PC-3 (cell line): ENCODE measurements around the gene TARS2. TPM values are rescaled to one million over a fixed set of nuclear protein-coding genes. Genes with fewer than 3 reads are reported as not detected.

Source experiments
- ATAC-seq: fragments of 200-7000 bp; cut with Tn5 transposase; 2 replicates; pipeline ENCODE4 v1.9.1; 2020; ENCODE audit warnings: mild to moderate bottlenecking, moderate library complexity
- BruUV-seq: library from RNA; stranded (reverse); fragments of 400-500 nt; replicated peaks from 2 replicates; lab custom pipeline; 2021; lab: Mats Ljungman, UMichigan
- CTCF ChIA-PET: fragments of 300-600 bp; sonication (Branson Sonifier 250); formaldehyde crosslinking; loops from one replicate; lab custom pipeline; 2022; ENCODE audit warnings: antibody characterized with exemption; lab: Charles Lee
- POLR2A ChIA-PET: fragments of 300-600 bp; sonication (Branson Sonifier 250); formaldehyde crosslinking; loops from one replicate; lab custom pipeline; 2022; ENCODE audit warnings: antibody characterized with exemption; ENCODE audit not compliant: unreplicated experiment; lab: Charles Lee
- DNase-seq: peaks from one replicate; pipeline ENCODE4 v3.0.0-alpha.2; 2015
- H2AFZ ChIP-seq: fragments of 300-600 bp; sonication (generic); 2 replicates; pipeline ENCODE4 v1.6.0; 2016; ENCODE audit warnings: antibody characterized with exemption, low read length
- H3F3A ChIP-seq: fragments of 300-600 bp; sonication (generic); one replicate; pipeline ENCODE4 v1.6.0; 2017; ENCODE audit warnings: antibody characterized with exemption, low read length, control low read depth, mild to moderate bottlenecking; ENCODE audit not compliant: unreplicated experiment
- H3K27ac ChIP-seq: fragments of 300-600 bp; sonication (generic); 2 replicates; pipeline ENCODE4 v1.5.1; 2016; ENCODE audit warnings: mild to moderate bottlenecking, low read length
- H3K27me3 ChIP-seq: fragments of 300-600 bp; sonication (generic); 2 replicates; pipeline ENCODE4 v1.6.1; 2016; ENCODE audit warnings: low read length, mixed read lengths
- H3K36me3 ChIP-seq: fragments of 300-600 bp; sonication (generic); 2 replicates; pipeline ENCODE4 v1.6.1; 2016; ENCODE audit warnings: low read depth, mixed run types, low read length, mixed read lengths
- H3K4me1 ChIP-seq: fragments of 300-600 bp; sonication (generic); 2 replicates; pipeline ENCODE4 v1.5.1; 2016; ENCODE audit warnings: low read length; ENCODE audit not compliant: insufficient read depth
- H3K4me2 ChIP-seq: fragments of 300-600 bp; sonication (generic); 2 replicates; pipeline ENCODE4 v1.6.0; 2016; ENCODE audit warnings: low read length
- H3K4me3 ChIP-seq: fragments of 300-600 bp; sonication (generic); 2 replicates; pipeline ENCODE4 v1.5.1; 2016; ENCODE audit warnings: mild to moderate bottlenecking, low read length, mixed read lengths
- H3K79me2 ChIP-seq: fragments of 300-600 bp; sonication (generic); 2 replicates; pipeline ENCODE4 v1.6.1; 2017; ENCODE audit warnings: low read length, mixed read lengths
- H3K9ac ChIP-seq: fragments of 300-600 bp; sonication (generic); 2 replicates; pipeline ENCODE4 v1.6.0; 2016; ENCODE audit warnings: mild to moderate bottlenecking, low read length
- H3K9me2 ChIP-seq: fragments of 300-600 bp; sonication (generic); replicated peaks from 2 replicates; pipeline ENCODE4 v1.6.1; 2016; ENCODE audit warnings: mixed run types, low read length, mixed read lengths
- H3K9me3 ChIP-seq: fragments of 300-600 bp; sonication (generic); 2 replicates; pipeline ENCODE4 v1.6.1; 2016; ENCODE audit warnings: low read length, mixed read lengths
- H4K20me1 ChIP-seq: fragments of 300-600 bp; sonication (generic); 2 replicates; pipeline ENCODE4 v1.6.1; 2016; ENCODE audit warnings: low read length, mixed read lengths
- EZH2 ChIP-seq: fragments of 300-600 bp; sonication (generic); IDR thresholded peaks from one replicate; pipeline ENCODE4 v1.6.1; 2017; ENCODE audit warnings: antibody characterized with exemption, mild to moderate bottlenecking, low read length; ENCODE audit not compliant: unreplicated experiment
- EZH2phosphoT487 ChIP-seq: fragments of 300-600 bp; sonication (generic); IDR thresholded peaks from 2 replicates; pipeline ENCODE4 v1.6.1; 2018; ENCODE audit warnings: mild to moderate bottlenecking, antibody characterized with exemption, low read length, borderline replicate concordance
- intact Hi-C: fragments of 100-400 bp; cut with micrococcal nuclease; formaldehyde crosslinking; loops from 2 replicates; pipeline ENCODE4 v1.9.0; 2023
- total RNA-seq: library from RNA; depleted of rRNA; stranded (reverse); fragments of >200 nt; gene quantifications from 2 replicates; pipeline ENCODE4 v1.2.3, GENCODE V29; 2014
- TF ChIP-seq, protein P1 (sequence below): fragments of 300-600 bp; sonication (generic); conservative IDR thresholded peaks from 2 replicates; pipeline ENCODE4 v1.5.1; 2017; ENCODE audit warnings: antibody characterized with exemption, low read depth, mild to moderate bottlenecking, low read length

TARS2 gene
- total RNA-seq, 1 experiment from 2014 or later, result 56.2 TPM

DNA sequence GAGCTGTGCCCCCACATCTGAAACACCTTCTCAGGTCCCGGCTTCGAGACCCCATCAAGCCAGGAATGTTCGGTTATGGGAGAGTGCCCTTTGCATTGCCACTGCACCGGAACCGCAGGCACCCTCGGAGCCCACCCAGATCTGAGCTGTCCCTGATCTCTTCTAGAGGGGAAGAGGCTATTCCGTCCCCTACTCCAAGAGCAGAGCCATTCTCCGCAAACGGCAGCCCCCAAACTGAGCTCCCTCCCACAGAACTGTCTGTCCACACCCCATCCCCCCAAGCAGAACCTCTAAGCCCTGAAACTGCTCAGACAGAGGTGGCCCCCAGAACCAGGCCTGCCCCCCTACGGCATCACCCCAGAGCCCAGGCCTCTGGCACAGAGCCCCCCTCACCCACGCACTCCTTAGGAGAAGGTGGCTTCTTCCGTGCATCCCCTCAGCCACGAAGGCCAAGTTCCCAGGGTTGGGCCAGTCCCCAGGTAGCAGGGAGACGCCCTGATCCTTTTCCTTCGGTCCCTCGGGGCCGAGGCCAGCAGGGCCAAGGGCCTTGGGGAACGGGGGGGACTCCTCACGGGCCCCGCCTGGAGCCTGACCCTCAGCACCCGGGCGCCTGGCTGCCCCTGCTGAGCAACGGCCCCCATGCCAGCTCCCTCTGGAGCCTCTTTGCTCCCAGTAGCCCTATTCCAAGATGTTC is 66.3 kb downstream of the TARS2 start:
- Histone ChIP-seq H3K27me3 (no peaks in the 10 kb centered on the region), H3K9me3 (no peaks in the 10 kb centered on the region), H3K9me2 (no peaks in the 10 kb centered on the region), H3F3A (no peaks in the 10 kb centered on the region), H3K36me3 (no peaks in the 10 kb centered on the region), H2AFZ (no peak overlapping the region), H3K4me2 (no peak overlapping the region), H3K27ac (no peak overlapping the region), H3K79me2 (no peaks in the 10 kb centered on the region), H3K9ac (no peak overlapping the region), H3K4me1 (peaks cover 17% of the 10 kb centered on the region), H3K4me3 (no peak overlapping the region), H4K20me1 (no peaks in the 10 kb centered on the region)
- ChIA-PET CTCF (no interaction called here), POLR2A (no interaction called here)
- ATAC-seq, result no peak
- intact Hi-C loops, result no loop called here
- DNase-seq, result no peak
- no TSS peak for BruUV-seq
- TF ChIP-seq, protein P1, sequence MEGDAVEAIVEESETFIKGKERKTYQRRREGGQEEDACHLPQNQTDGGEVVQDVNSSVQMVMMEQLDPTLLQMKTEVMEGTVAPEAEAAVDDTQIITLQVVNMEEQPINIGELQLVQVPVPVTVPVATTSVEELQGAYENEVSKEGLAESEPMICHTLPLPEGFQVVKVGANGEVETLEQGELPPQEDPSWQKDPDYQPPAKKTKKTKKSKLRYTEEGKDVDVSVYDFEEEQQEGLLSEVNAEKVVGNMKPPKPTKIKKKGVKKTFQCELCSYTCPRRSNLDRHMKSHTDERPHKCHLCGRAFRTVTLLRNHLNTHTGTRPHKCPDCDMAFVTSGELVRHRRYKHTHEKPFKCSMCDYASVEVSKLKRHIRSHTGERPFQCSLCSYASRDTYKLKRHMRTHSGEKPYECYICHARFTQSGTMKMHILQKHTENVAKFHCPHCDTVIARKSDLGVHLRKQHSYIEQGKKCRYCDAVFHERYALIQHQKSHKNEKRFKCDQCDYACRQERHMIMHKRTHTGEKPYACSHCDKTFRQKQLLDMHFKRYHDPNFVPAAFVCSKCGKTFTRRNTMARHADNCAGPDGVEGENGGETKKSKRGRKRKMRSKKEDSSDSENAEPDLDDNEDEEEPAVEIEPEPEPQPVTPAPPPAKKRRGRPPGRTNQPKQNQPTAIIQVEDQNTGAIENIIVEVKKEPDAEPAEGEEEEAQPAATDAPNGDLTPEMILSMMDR, result no peak
- TF ChIP-seq EZH2phosphoT487, result no peak
- TF ChIP-seq EZH2, result no peak

DNA sequence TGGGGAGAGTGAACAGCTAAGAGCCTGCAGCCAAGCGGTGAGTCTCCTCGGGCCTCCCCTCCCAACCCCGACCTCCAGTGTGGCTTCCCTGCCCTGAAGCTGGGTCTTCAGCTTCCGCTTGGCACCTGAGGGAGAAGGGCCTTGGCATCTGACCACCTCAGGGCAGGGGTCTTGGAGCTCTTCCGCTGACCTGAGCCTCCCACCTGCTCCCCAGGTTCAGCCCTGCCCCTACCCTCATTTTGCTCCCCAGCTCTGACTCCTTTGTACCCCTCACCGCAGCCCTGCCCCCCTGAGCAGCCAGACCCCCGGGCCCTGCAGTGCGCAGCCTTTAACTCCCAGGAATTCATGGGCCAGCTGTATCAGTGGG is 66.8 kb downstream of the TARS2 start:
- Histone ChIP-seq H3K9me3 (no peaks in the 10 kb centered on the region), H2AFZ (no peak overlapping the region), H3K4me2 (no peak overlapping the region), H3F3A (no peaks in the 10 kb centered on the region), H3K4me1 (peaks cover 17% of the 10 kb centered on the region), H3K9me2 (no peaks in the 10 kb centered on the region), H3K79me2 (no peaks in the 10 kb centered on the region), H3K4me3 (no peak overlapping the region), H3K27ac (no peak overlapping the region), H3K36me3 (no peaks in the 10 kb centered on the region), H3K9ac (no peak overlapping the region), H3K27me3 (no peaks in the 10 kb centered on the region), H4K20me1 (no peaks in the 10 kb centered on the region)
- CTCF ChIA-PET, result no interaction called here
- POLR2A ChIA-PET, result no interaction called here
- TF ChIP-seq EZH2phosphoT487, result no peak
- no peak for TF ChIP-seq EZH2
- TF ChIP-seq, protein P1, result no peak
- no peak for DNase-seq
- ATAC-seq, result no peak
- intact Hi-C loops, result no loop called here
- BruUV-seq, result no TSS peak

DNA sequence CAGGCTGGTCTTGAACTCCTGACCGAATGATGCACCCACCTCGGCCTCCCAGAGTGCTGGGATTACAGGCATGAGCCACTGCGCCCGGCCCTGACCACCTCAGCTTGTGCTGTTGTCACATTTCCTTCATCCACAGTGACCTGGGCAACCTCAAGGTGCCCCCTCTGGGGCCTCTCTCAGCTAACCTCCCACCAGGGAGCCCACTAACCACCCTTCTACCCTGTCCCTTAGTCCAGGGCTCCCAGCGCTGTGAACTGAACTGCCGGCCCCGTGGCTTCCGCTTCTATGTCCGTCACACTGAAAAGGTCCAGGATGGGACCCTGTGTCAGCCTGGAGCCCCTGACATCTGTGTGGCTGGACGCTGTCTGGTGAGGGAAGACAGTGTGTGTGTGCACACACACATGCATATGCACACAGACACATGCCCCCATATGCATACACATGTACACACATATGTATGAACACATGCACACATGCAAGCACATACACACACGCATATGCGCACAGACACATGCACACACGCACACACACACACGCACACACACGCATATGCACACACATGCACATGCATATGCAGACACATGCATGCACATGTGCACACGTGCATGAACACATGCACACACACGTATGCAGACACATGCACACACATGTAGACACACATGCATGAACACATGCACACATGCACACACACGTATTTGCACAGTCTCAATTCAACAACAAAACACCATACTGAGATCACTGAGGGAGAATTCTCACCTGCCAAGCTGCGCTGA is 68.2 kb downstream of the TARS2 start:
- intact Hi-C loops, result no loop called here
- Histone ChIP-seq H3K4me1 (peaks cover 20% of the 10 kb centered on the region), H3K4me2 (no peak overlapping the region), H3K9me2 (no peaks in the 10 kb centered on the region), H3K79me2 (no peaks in the 10 kb centered on the region), H2AFZ (no peak overlapping the region), H3K36me3 (no peaks in the 10 kb centered on the region), H3K9ac (no peak overlapping the region), H3F3A (no peaks in the 10 kb centered on the region), H3K27ac (no peak overlapping the region), H3K9me3 (no peaks in the 10 kb centered on the region), H3K27me3 (no peaks in the 10 kb centered on the region), H4K20me1 (no peaks in the 10 kb centered on the region), H3K4me3 (no peak overlapping the region)
- no peak for TF ChIP-seq EZH2
- TF ChIP-seq, protein P1, result no peak
- no peak for TF ChIP-seq EZH2phosphoT487
- ChIA-PET CTCF (no interaction called here), POLR2A (interaction anchor here (0.7 kb wide), 1 partner anchor 24 kb away, joined by 15 read pairs; the partner anchor contains the start of gene MCL1)
- no peak for DNase-seq
- no TSS peak for BruUV-seq
- no peak for ATAC-seq
